Liver (tissue), 9 donors: ENCODE measurements around the gene RAP2C. TPM values are rescaled to one million over a fixed set of nuclear protein-coding genes. Genes with fewer than 3 reads are reported as not detected.

Source experiments
- DNase-seq: peaks from one replicate; pipeline ENCODE4 v3.0.0-alpha.2; 2017; ENCODE audit warnings: low spot score
- H3K27ac ChIP-seq, 2 donors: one replicate each; pipeline ENCODE4 v1.7.0; 2013; ENCODE audit warnings: inconsistent platforms in 2 of 2, low read length in 2 of 2, control low read depth in 1 of 2, low read depth in 1 of 2, mild to moderate bottlenecking in 1 of 2
- H3K27me3 ChIP-seq, 4 donors: one replicate each; pipeline versions ENCODE4 v1.6.1 to v1.7.0; 2013; ENCODE audit warnings: low read length in 3 of 4, inconsistent platforms in 1 of 4, mild to moderate bottlenecking in 1 of 4, moderate library complexity in 1 of 4; ENCODE audit not compliant: control insufficient read depth in 4 of 4, insufficient read depth in 4 of 4
- H3K36me3 ChIP-seq, 4 donors: one replicate each; pipeline versions ENCODE4 v1.6.1 to v1.7.0; 2013; ENCODE audit warnings: low read length in 3 of 4, mild to moderate bottlenecking in 3 of 4, low read depth in 1 of 4, moderate library complexity in 1 of 4; ENCODE audit not compliant: control insufficient read depth in 4 of 4, insufficient read depth in 3 of 4
- H3K4me1 ChIP-seq, 4 donors: one replicate each; pipeline versions ENCODE4 v1.6.1 to v1.7.0; 2013; ENCODE audit warnings: low read length in 3 of 4, mild to moderate bottlenecking in 3 of 4, moderate library complexity in 1 of 4; ENCODE audit not compliant: control insufficient read depth in 4 of 4, insufficient read depth in 4 of 4
- H3K4me3 ChIP-seq, 3 donors: one replicate each; pipeline versions ENCODE4 v1.6.1 to v1.7.0; 2013; ENCODE audit warnings: low read length in 3 of 3, control low read depth in 1 of 3, low read depth in 1 of 3, mild to moderate bottlenecking in 1 of 3
- H3K9ac ChIP-seq, 2 donors: one replicate each; pipeline ENCODE4 v1.7.0; 2013; ENCODE audit warnings: low read length in 2 of 2, mild to moderate bottlenecking in 2 of 2, moderate library complexity in 2 of 2, control low read depth in 1 of 2, low read depth in 1 of 2
- H3K9me3 ChIP-seq, 4 donors: one replicate each; pipeline versions ENCODE4 v1.6.1 to v1.7.0; 2013; ENCODE audit warnings: low read length in 3 of 4; ENCODE audit not compliant: control insufficient read depth in 4 of 4
- SP1 ChIP-seq: IDR thresholded peaks from 2 replicates; pipeline ENCODE4 v1.6.1; 2018; ENCODE audit warnings: antibody characterized with exemption, mild to moderate bottlenecking
- WGBS: extraction: QIAGEN DNeasy Blood & Tissue Kit; methylation state at CpG from one replicate; pipeline ENCODE4 v1.1.7; 2013; 5-methylcytosine and 5-hydroxymethylcytosine counted together
- polyA plus RNA-seq, 2 donors: library from polyadenylated mRNA; stranded (reverse) in 1 of 2; unstranded in 1 of 2; fragments of 200-250 nt in 1 of 2; fragments of >200 nt in 1 of 2; fragmentation: Nextera tagmentation in 1 of 2; extraction: Ambion mirVana in 1 of 2; gene quantifications; one replicate each; pipeline versions ENCODE4 v1.2.1 to v1.2.3, GENCODE V29; 2013 to 2015
- total RNA-seq, 2 donors: library from RNA; depleted of rRNA; stranded (reverse); fragments of >200 nt; gene quantifications; one replicate each; pipeline ENCODE4 v1.2.3, GENCODE V29; 2014
- donor health status: healthy.
- donor health status: healthy.
- donor health status: healthy.
- donor health status: healthy.
- donor health status: healthy.

Gene RAP2C
- total and polyA plus RNA-seq, 4 donors = 12.6 to 35.3 (median 19.3) TPM

GRCh38 chrX:132153166-132153565 is 66.1 kb downstream of the RAP2C start:
- Histone ChIP-seq H3K27me3 (peaks cover 0 to 3% (median 0%) of the 10 kb centered on the region in 4 donors), H3K36me3 (no peaks in the 10 kb centered on the region), H3K4me1 (no peaks in the 10 kb centered on the region), H3K9ac (no peak overlapping the region), H3K4me3 (no peak overlapping the region), H3K27ac (no peak overlapping the region), H3K9me3 (no peaks in the 10 kb centered on the region)
- WGBS = 69% methylated on average over 4 of the region's 4 CpGs
- no peak for DNase-seq
- TF ChIP-seq SP1 = no peak

Other genes with a start within 250 kb of the RAP2C start
- 10 to 100 TPM in 1 of 2 donors, 1 to 10 TPM in 1; 3.3 to 16.9 TPM for gene STK26, start 196.1 kb downstream of the RAP2C start, total RNA-seq
- gene STK26, start 196.1 kb downstream of the RAP2C start, polyA plus RNA-seq = 1 to 10 TPM; 2.0 to 3.4 TPM
- gene FRMD7, start 91.4 kb downstream of the RAP2C start, total RNA-seq = under 1 TPM in 1 of 2 donors, not detected in 1; 0.08 TPM
- gene FRMD7, start 91.4 kb downstream of the RAP2C start, polyA plus RNA-seq = under 1 TPM; 0.03 to 0.14 TPM